Stimulated activated CD4-positive, alpha-beta T cell treated with anti-CD3 and anti-CD28 coated beads, TNF-alpha, amount 100 ng/mL, for 24 hours (primary cell): Measurements from ENCODE around the gene NKD1.
"Not testable (repeated sequence)": the region's sequence is repeated elsewhere in the genome, so short reads cannot be mapped to it uniquely, and the experiment has no call there.

ENCODE experiments used
- DNase-seq, 3 experiments: peaks; one replicate each; pipeline ENCODE4 v3.0.0-alpha.2; 2020; ENCODE audit warnings: low read depth in 3 of 3

Gene NKD1

GRCh38 chr16:50578137-50578536 lies 29.9 kb downstream of the NKD1 start:
- DNase-seq = no peak

DNA sequence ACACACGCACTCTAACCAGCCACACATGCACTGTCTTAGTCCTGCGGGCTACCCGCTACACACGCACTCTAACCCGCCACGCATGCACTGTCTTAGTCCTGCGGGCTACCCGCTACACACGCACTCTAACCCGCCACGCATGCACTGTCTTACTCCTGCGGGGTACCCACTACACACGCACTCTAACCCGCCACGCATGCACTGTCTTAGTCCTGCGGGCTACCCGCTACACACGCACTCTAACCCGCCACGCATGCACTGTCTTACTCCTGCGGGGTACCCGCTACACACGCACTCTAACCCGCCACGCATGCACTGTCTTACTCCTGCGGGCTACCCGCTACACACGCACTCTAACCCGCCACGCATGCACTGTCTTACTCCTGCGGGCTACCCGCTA lies 31.2 kb downstream of the NKD1 start:
- not testable (repeated sequence) for DNase-seq

DNA sequence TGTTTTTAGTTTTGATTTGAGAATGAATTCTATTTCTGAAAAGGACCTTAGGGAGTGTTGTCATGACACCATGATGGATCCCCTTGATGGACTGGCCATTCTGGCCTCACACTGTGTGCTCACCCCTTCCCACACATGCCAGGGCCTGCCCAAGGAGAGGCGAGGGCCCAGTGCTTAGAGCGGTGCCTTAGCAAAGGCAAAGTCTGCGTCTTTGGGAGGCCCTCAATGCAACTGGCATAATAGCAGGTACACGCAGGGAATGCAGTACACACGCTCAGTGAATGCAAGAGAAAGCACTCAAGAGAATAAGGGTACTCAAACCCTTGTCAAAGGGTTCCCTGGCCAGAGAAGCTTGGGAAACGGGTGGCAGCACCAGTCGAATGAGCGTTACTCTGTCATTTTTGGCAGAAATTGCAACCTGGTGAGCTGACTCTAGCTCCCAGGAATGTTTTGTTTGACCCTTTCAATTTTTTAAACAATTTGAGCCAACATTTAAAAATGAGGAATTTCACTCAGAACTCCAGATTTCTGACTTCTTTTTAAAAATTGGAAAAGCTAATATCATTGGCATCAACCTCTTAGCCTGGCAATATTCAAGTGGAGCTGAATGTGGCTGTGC lies 32.1 kb downstream of the NKD1 start:
- DNase-seq = no peak

- DNase-seq = no peak
Measured at GRCh38 chr16:50581845-50582244, 33.6 kb downstream of the NKD1 start.

- no peak for DNase-seq
Measured at GRCh38 chr16:50583211-50583610, 35.0 kb downstream of the NKD1 start.

- no peak for DNase-seq
Measured at GRCh38 chr16:50584033-50584722, 36.0 kb downstream of the NKD1 start.

DNA sequence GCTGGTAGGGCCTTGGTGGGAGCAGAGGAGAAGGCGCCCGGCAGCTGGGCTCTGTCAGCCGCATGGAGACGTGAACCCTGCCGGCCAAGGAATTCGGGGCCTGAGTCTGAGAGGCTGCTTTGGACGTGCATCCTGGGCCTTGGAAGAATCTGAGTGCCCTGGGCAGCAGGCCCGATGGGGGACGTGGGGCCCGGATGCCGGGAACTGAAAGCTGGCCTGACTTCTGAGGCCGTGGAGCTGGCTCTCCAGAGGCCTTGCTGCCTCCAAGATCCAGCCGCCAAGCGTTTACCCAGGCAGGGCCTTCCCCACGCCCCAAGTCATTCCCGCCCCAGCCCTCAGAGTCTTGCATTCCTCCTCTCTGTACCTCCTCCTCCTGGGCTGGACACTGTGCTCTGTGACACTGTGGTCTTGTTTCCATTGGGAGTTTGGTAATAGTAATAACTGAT lies 37.2 kb downstream of the NKD1 start:
- DNase-seq = no peak

GRCh38 chr16:50587543-50587942 lies 39.3 kb downstream of the NKD1 start:
- no peak for DNase-seq

- no peak for DNase-seq
Measured at GRCh38 chr16:50588276-50588675, 40.1 kb downstream of the NKD1 start.

- no peak for DNase-seq
Measured at GRCh38 chr16:50591209-50591608, 43.0 kb downstream of the NKD1 start.

- no peak for DNase-seq
Measured at GRCh38 chr16:50591800-50592771, 43.9 kb downstream of the NKD1 start.

- no peak for DNase-seq
Measured at GRCh38 chr16:50592996-50593395, 44.8 kb downstream of the NKD1 start.

DNA sequence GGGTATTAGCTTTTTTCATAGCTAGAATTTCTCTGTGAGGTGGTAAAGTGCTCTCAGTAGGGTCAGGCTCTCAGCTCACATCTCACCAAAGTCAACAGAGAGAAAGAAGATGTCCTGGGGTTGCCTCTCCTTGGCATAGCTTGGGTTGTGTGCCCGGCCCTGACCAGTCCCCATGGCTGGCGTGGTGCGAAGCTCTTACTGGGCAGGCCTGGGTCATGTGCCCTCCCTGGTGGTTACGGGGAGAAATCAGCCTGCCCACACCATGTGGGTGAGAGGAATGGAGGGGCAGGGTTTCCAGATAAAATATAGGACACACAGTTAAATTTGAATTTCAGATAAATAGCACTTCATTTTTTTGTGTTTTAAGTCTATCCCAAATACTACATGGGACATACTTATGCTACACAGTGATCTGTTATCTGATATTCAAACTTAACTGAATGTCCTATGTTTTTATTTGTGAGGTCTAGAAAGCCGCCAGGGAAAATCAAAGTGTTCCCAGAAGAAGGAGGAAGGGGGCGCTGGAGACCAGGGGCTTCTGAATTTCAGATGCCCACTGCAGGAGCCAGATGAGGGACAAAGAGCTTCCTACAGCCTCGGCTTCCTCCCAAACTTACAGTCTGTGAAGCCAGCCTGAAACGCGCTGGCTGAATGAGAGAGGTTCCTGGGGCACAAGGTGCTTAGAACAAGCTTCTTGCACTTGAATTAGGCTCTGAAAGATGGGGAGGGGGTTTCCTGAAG lies 45.4 kb downstream of the NKD1 start:
- no peak for DNase-seq

DNA sequence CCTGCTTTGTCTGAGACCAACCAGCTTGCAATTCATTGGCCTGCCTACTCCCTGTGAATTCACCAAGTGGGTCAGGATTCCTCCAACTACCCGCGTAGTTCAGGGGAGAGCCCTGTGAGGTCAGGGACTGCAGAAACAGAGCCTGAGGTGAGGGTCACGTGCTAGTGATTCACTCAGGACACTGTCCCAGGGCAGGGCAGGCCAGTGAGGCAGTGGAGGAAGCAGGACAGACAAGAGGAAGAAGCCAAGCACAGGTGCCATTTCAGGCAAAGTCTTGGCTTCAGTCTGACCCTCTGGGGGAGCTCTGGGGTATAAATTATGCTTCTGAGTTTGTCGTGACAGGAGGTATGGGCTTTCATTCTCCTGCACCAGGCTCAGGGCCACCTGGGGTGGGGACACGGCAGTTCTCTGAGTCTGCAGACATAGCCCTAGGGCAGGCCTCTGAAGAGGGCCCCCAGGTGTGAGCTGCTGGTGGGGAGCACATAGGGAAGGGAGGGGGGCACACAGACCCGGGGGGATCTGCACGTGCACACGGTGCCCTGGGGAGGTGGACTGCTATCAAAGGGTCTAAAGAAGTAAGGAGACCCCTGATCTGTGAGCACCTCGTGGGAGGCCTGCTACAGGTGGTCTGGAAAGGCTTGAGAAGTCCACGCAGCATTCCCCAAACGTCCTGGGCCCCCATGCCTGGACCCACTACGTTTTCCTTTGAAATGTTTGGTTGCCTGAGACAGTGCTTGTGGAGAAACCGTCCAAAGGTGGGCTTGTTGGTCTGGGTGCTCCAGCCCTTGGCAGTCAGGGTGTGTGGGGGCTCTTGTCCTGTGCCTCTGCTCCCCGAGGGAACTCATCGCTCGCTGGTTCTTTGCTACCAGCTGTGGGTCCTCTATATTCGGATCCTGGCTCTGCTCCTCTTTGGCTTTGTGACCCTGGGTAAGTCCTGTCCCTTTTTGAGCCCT lies 46.4 kb downstream of the NKD1 start:
- DNase-seq = no peak

- DNase-seq = no peak
Measured at GRCh38 chr16:50595859-50596258, 47.7 kb downstream of the NKD1 start.

GRCh38 chr16:50596762-50597450 lies 48.7 kb downstream of the NKD1 start:
- no peak for DNase-seq

GRCh38 chr16:50597563-50598255 lies 49.5 kb downstream of the NKD1 start:
- no peak for DNase-seq

DNA sequence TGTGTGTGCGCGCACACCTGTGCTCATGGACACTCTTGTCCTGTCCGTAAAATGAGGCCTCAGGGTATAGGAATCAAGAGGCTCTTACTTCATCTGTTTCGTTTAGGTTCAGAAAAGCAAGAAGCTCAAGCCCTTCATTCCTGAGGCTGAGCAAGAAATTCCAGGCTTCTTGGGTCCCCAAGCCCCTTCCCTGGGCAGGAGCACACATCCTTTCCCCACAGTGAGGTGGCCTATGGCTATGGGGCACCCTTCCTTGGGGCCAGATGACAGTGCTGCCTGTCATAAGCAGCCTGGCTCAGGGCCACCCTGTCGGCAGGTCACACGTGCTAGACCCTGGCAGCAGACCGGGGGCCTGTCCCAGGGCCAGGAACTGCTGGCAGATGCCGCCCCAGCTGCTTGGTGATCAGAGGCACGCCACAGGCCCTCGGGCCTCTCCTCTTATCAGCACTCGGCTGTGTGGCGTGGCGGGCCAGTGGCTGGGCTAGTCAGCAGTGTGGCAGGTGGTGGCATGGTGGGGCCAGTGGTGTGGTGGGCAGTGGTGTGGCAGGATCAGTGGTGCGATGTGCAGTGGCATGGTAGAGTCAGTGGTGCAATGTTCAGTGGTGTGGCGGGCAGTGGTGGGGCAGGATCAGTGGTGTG lies 50.2 kb downstream of the NKD1 start:
- no peak for DNase-seq

- no peak for DNase-seq
Measured at GRCh38 chr16:50598936-50599361, 50.8 kb downstream of the NKD1 start.
